HG02678 (cell line): Measurements from ENCODE around the gene RNASE13.
"Not testable (repeated sequence)": the region's sequence is repeated elsewhere in the genome, so short reads cannot be mapped to it uniquely, and the experiment has no call there.

Experiments used
- ATAC-seq: cut with Tn5 transposase; IDR thresholded peaks from one replicate; pipeline ENCODE4 v1.9.1; 2021; ENCODE audit warnings: mild to moderate bottlenecking, moderate library complexity; ENCODE audit not compliant: unreplicated experiment

Gene RNASE13

DNA sequence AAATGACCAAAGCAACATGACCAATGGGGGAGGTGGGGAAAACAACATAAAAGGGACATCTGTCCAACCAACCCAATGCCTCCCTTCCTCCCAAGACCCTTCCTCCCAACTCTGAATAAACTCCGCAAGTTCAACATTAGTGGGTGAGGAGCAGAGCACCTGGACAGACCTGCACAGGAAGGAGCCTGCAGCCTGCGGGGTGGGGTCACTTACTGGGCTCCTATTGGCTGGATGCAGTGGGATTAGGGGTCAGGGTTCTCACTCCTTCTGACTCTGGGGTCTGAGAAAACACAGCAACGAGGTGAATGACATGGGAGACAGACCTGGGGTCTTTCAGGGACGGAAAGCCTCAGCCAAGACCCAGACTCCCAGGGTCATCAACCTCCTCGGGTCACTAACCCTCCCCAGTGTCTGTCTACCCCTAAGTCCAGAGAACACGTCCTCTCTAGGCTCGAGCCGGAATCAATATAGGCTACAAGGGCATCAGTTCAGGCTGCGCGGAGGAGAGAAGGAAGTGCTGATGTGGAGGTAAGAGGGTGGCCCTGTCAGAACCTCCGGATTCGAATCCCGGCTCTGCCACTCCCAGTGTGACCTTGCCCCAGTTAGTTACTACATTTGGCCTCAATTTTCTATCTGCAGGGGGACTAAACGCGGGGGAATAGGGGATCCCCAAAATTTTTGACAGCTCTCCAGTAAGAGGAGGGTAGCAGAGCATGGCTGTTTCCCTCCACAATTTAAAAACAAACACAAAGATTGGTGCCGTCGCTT, 10.6 kb downstream of the RNASE13 start:
- no peak for ATAC-seq

DNA sequence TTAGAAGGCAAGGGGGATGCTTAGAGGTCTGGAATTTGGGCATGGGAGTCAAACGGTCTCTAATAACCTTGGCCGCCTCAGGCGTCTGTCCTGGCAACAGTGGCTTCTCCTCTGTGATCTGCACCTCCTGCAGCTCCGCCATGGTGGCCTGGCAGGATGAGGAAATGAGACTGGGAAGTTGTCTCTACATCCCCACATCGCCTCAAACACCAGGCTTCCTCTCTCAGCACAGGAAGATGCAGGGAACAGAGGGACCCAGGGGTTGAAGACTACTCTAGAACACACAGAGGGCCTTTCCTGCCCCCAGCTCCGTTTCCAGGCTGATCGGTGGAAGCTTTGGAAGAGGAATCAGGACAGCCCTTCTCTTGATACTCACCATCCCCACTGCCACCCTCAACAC, 11.4 kb downstream of the RNASE13 start:
- ATAC-seq: no peak

GRCh38 chr14:21022686-21023085, 11.9 kb downstream of the RNASE13 start:
- ATAC-seq: no peak

GRCh38 chr14:21020977-21021545, 13.5 kb downstream of the RNASE13 start:
- no peak for ATAC-seq

DNA sequence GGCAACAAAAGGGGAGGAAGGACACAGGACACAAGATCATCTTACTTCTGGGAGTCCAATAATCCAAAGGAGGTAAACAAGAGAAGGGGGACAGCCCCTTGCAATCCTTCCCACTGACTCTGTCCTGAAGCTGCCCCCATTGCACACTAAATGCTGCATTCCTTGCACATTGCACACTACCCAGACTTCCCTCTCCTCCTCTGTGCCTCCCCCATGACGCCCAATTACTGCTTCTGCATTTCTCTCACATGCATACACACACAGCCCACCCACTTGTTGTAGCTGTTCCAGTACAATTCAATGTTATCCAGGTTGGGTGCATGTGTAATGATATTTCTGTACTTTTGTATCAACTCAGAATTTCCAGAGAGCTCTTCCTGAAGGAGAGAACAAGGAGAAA, 15.2 kb downstream of the RNASE13 start:
- no peak for ATAC-seq

DNA sequence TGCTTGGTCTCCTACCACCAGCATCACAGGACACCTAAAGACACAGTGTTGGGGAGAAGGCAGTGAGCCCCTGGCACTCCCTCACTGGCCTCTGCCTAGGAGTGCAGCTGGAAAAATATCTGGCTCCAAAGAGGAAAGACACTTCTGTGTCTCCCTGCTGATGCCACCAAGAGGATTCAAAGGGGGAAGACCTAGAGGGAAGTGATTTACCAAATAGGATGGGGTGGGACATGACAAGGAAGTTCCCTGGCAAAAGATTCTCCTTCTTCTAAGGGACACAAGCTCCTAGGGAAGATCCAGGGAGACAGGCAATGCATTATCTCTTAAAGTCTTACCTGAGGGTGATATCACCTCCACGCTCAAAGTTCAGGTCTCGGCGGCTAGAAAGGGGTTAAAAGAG, 15.8 kb downstream of the RNASE13 start:
- no peak for ATAC-seq

- no peak for ATAC-seq
These were observed 16.3 kb downstream of the RNASE13 start for GRCh38 chr14:21018286-21018685.

- ATAC-seq: no peak
These were observed 16.9 kb downstream of the RNASE13 start for GRCh38 chr14:21017528-21018245.

DNA sequence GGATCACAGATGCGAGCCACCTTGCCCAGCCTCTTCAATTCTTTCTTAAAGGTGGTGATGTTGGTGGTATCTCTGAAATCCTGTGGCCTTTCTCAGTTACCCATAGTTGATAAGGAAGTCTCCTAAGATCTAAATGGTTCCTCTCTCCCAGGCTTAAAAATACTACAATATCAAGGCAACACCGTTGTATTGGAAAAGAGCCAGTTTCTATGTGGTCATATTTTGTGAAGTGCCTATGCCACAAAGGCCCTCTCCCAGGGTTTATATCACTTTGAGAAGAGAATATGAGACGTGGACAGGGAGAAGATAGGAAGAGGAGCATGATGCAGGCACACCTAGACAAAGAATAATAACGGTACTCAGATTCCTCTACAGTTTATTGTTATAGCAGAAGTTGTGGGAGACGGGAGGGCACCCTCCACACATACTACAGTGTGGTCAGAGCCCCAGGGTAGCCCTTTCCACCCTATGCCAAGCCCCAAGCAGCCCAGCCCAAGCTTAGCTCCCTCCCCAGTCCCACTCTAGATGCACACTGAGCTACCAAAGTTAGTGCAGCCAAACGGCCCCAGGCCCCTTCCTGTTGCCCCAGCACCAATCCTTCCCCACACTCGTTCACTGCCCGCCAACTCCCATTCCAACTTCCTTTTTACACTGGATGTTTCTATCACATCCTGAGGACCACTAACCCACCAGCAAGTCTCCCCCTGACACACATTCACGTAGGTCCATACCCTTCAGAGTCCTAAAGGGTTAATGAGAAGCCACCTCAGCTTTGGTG, 18.0 kb downstream of the RNASE13 start:
- ATAC-seq: no peak

- no peak for ATAC-seq
These were observed 19.3 kb downstream of the RNASE13 start for GRCh38 chr14:21015312-21015711.

DNA sequence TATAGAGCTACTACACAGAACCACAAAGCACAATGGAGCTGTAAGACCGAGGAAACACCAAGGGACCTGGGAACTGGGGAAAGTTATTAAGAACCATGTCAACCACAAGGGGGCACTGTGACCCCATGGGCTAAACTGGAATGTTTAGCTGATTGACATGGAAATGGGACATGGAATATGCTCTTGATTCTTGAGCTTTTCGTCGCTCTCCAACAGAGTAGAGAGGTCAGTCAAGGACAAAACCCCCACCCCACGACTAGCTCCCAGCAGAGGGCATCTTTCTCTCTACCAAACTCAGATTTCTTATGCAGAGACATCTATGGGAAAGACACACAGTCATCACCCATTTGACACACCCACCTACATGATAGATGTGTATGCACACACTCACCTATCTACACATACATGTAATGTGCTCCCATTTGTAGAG, 19.8 kb downstream of the RNASE13 start:
- no peak for ATAC-seq

DNA sequence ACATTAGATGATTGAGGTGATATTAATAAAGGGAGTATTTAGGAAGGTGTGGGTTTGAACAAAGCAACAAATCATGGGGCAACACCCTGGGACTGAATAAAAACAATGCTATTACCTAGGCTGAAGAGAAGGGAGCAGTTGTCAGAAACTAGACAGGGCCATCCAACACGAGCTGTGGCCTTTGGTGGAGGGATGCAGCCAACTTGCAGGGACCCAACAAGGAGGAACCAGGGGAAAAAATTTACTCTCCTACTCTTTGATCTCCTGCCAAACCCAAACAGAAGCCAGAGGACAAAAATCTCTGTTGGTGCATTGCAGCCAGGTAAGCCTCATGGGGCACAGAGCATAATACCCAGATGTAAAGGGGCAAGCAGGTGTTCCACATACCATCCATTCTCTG, 23.5 kb downstream of the RNASE13 start:
- ATAC-seq: no peak

- not testable (repeated sequence) for ATAC-seq
These were observed 24.9 kb downstream of the RNASE13 start for GRCh38 chr14:21009721-21010120.

DNA sequence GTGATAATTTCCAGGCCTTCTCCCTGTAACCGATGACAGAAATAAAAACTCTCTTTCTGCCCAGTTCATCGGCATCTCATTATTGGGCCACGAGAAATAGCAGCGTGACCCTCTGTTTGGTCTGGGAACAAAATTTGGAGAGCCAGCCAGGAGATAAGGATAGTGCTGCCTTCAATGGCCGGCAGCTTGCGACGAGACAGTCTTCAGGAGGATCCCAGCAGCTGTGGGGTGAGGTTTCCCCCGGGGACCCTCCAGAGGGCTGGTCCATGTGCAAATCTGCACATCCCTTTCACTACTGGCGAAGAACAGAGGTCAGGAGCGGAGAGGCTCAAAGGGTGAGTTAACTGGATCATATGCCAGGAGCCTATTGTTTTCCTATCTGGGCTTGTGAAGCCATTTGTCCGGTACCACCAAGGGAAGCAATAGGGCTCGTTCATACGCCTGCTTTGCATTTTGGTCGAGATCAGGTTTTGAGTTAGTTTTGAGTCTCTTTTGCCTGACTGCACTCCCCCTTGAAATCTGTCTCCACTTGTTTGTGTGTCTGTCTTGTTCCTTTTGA, 30.7 kb downstream of the RNASE13 start:
- ATAC-seq: no peak

GRCh38 chr14:21001218-21001617, 33.4 kb downstream of the RNASE13 start:
- no peak for ATAC-seq

DNA sequence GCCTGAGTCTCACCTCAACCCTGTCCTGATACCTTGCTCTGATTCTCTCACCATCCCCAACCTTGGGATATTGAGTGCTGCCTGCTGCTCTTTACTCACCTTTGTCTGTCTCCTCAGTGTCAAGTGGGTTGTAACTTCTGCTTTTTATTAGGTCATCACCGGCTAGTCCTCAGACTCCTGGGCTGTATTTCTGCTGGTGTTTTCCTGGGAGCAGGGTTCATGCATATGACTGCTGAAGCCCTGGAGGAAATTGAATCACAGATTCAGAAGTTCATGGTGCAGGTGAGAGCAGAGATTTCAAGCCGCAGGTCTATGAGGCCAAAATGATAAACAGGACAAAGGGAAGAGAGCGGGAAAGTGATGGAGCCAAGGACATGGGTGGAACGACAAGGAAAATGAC, 35.0 kb downstream of the RNASE13 start:
- ATAC-seq: no peak

DNA sequence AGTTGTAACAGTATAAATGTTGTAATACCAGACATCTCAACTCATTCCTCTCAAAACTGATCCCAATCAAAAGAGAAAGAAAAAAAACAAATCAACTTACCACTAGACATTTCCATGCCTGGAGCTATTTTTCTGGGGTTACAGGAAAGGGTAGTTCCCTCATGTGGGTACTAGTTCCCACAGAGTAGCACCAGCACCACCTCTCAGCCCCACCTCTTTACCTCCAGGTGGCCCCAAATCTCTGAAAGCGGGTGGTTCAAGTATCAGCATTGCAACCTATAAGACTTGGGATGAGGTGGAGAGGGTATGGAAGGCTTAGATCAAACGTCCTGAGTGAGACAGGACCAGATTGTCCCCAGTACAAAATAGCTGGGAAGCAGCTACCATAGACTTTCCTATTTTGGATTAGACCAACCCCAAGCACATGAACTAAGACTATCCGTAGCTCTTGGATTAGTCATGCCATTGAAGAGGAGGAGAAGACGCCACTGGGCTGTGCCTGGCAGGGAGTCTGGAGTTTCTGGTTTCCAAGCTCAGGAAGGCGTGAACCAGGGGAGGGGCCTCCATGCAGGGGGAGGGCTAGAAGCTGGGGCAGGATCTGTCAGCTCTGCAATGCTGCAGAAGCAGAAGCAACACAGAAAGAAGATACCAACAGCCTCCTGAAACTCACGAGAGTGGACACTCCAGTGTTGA, 35.8 kb downstream of the RNASE13 start, which contains the start of gene SLC39A2:
TSS of gene SLC39A2 (plus strand) at position 620 of the 693 bp plus-strand sequence. CDS start 154 bp downstream, outside the sequence.
- no peak for ATAC-seq

DNA sequence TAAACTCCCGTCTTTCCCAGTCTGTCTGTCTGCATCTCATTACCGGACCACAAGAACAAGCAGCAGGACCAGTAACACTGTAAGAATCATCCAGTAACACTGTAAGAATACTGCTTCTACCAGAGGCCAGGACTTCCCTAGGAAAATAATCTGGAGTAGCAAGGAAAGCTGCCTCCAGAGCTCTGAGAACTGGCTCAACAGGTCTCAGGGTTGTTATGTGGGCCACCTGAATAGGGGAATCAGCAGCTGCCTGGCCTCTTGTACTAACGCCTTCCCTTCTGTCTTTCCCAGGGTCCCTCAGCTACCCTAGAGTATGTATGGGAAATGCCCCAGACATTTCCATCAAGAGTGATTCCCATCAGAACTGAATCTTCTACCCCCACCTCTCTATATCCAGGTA, 36.5 kb downstream of the RNASE13 start:
- ATAC-seq: no peak

DNA sequence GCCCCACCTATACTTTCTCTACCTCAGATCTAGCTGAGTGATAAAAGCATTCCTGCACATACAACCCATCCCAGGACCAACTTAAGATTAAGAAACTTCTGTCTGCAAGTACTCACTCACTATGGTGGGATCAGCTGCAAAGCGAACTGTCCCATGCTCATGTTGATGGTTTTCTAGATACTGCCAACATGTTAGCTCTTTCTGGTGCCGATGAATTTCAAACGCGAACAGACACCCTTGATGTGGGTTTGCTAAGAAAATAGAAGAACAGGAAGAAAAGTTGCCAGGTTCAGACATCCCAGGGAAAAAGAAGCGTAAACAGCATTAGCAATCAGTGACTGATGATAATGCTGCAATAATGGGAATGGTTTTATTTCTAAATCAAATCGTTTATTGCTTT, 37.0 kb downstream of the RNASE13 start:
- ATAC-seq: no peak

DNA sequence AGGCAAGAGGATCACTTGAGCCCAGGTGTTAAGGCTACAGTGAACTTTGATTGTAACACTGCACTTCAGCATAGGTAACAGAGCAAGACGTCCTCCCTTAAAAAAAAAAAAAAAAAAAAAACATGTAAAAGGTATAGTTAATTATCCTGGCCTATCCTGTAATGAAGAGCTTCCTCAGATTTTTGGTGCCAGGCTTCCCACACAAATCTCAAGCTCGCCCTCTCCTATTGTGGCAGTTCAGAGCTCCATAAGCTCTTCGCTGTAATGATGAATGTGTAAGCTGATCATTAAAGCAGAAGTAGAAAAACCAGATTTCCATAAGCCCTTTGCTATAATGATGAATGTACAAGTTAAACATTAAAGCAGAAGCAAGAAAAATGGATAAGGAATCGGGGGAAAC, 37.5 kb downstream of the RNASE13 start:
- ATAC-seq: no peak
